H9 (cell line): ENCODE results near the gene ITPR2. TPM values are rescaled to one million over a fixed set of nuclear protein-coding genes. Genes with fewer than 3 reads are reported as not detected.

Experiments
- DNase-seq: peaks from one replicate; pipeline ENCODE4 v3.0.0-alpha.2; 2017
- H2AFZ ChIP-seq: one replicate; pipeline ENCODE4 v1.6.1; 2013; ENCODE audit warnings: mild to moderate bottlenecking, low read length, control low read depth, moderate library complexity
- H2AK5ac ChIP-seq: 2 replicates; pipeline ENCODE4 v1.6.1; 2013; ENCODE audit warnings: low read length, control low read depth, mixed read lengths; ENCODE audit not compliant: insufficient read length
- H2BK120ac ChIP-seq: one replicate; pipeline ENCODE4 v1.6.1; 2013; ENCODE audit warnings: low read depth, mild to moderate bottlenecking, low read length, control low read depth, inconsistent platforms; ENCODE audit not compliant: poor library complexity, severe bottlenecking
- H2BK12ac ChIP-seq: 2 replicates; pipeline ENCODE4 v1.6.1; 2013; ENCODE audit warnings: low read length, control low read depth, mixed read lengths, low read depth; ENCODE audit not compliant: insufficient read length
- H2BK15ac ChIP-seq: 2 replicates; pipeline ENCODE4 v1.6.1; 2013; ENCODE audit warnings: low read depth, low read length, control low read depth
- H2BK20ac ChIP-seq: one replicate; pipeline ENCODE4 v1.6.1; 2013; ENCODE audit warnings: low read depth, mild to moderate bottlenecking, low read length, control low read depth, inconsistent platforms; ENCODE audit not compliant: poor library complexity, severe bottlenecking
- H2BK5ac ChIP-seq: 2 replicates; pipeline ENCODE4 v1.6.1; 2013; ENCODE audit warnings: low read length, control low read depth, mixed read lengths; ENCODE audit not compliant: insufficient read length
- H3K14ac ChIP-seq: 2 replicates; pipeline ENCODE4 v1.6.1; 2013; ENCODE audit warnings: low read length, control low read depth; ENCODE audit not compliant: insufficient read depth
- H3K18ac ChIP-seq: 2 replicates; pipeline ENCODE4 v1.6.1; 2013; ENCODE audit warnings: low read depth, mild to moderate bottlenecking, mixed read lengths, low read length, control low read depth; ENCODE audit not compliant: insufficient read length
- H3K23ac ChIP-seq: 2 replicates; pipeline ENCODE4 v1.6.1; 2013; ENCODE audit warnings: low read length, control low read depth, mixed read lengths, low read depth; ENCODE audit not compliant: insufficient read length
- H3K23me2 ChIP-seq: 2 replicates; pipeline ENCODE4 v1.6.1; 2013; ENCODE audit warnings: low read depth, mild to moderate bottlenecking, mixed read lengths, low read length, control low read depth; ENCODE audit not compliant: insufficient read length, poor library complexity, severe bottlenecking
- H3K27ac ChIP-seq: 2 replicates; pipeline ENCODE4 v1.5.1; 2013; ENCODE audit warnings: low read length, control low read depth, mixed read lengths, low read depth; ENCODE audit not compliant: insufficient read length
- H3K27me3 ChIP-seq: 2 replicates; pipeline ENCODE4 v1.6.1; 2013; ENCODE audit warnings: low read length, control low read depth, inconsistent platforms; ENCODE audit not compliant: insufficient read depth
- H3K4ac ChIP-seq: 2 replicates; pipeline ENCODE4 v1.6.1; 2013; ENCODE audit warnings: low read depth, mild to moderate bottlenecking, control low read depth, inconsistent platforms, low read length, moderate library complexity
- H3K4me1 ChIP-seq: 2 replicates; pipeline ENCODE4 v1.6.1; 2013; ENCODE audit warnings: low read length, control low read depth, inconsistent platforms; ENCODE audit not compliant: insufficient read depth
- H3K4me2 ChIP-seq: 2 replicates; pipeline ENCODE4 v1.6.1; 2013; ENCODE audit warnings: low read length, control low read depth, mixed read lengths; ENCODE audit not compliant: insufficient read length, insufficient read depth
- H3K56ac ChIP-seq: 2 replicates; pipeline ENCODE4 v1.6.1; 2013; ENCODE audit warnings: low read depth, mild to moderate bottlenecking, mixed read lengths, low read length, control low read depth; ENCODE audit not compliant: insufficient read length
- H3K79me1 ChIP-seq: 2 replicates; pipeline ENCODE4 v1.6.1; 2013; ENCODE audit warnings: low read depth, mild to moderate bottlenecking, moderate library complexity, low read length, control low read depth, inconsistent platforms; ENCODE audit not compliant: insufficient read depth, poor library complexity, severe bottlenecking
- H3K79me2 ChIP-seq: 2 replicates; pipeline ENCODE4 v1.6.1; 2013; ENCODE audit warnings: low read length, control low read depth, inconsistent platforms; ENCODE audit not compliant: insufficient read depth
- H3K9ac ChIP-seq: 2 replicates; pipeline ENCODE4 v1.6.1; 2013; ENCODE audit warnings: low read length, control low read depth, mixed read lengths; ENCODE audit not compliant: insufficient read length; ENCODE audit errors: extremely low read depth
- H3K9me3 ChIP-seq: one replicate; pipeline ENCODE4 v1.6.1; 2013; ENCODE audit warnings: low read depth, low read length, inconsistent platforms; ENCODE audit not compliant: control insufficient read depth
- H3T11ph ChIP-seq: one replicate; pipeline ENCODE4 v1.6.1; 2013; ENCODE audit warnings: mild to moderate bottlenecking, low read length, control low read depth, inconsistent platforms
- H4K20me1 ChIP-seq: one replicate; pipeline ENCODE4 v1.6.1; 2013; ENCODE audit not compliant: control insufficient read depth, insufficient read length, insufficient read depth
- H4K5ac ChIP-seq: 2 replicates; pipeline ENCODE4 v1.6.1; 2013; ENCODE audit warnings: low read depth, mild to moderate bottlenecking, mixed read lengths, low read length, control low read depth; ENCODE audit not compliant: insufficient read length
- H4K8ac ChIP-seq: replicated peaks from 2 replicates; pipeline ENCODE4 v1.6.1; 2013; ENCODE audit warnings: low read length, control low read depth, mixed read lengths, low read depth; ENCODE audit not compliant: insufficient read length
- H4K91ac ChIP-seq: 2 replicates; pipeline ENCODE4 v1.6.1; 2013; ENCODE audit warnings: low read depth, mild to moderate bottlenecking, moderate library complexity, mixed read lengths, low read length, control low read depth; ENCODE audit not compliant: insufficient read length
- H3K27ac Mint-ChIP-seq, 3 experiments: 2 replicates in 2 of 3; 3 replicates in 1 of 3; pipeline ENCODE4 v1.8.0; 2020 to 2021; ENCODE audit warnings: mixed read lengths in 3 of 3, mild to moderate bottlenecking in 1 of 3, moderate library complexity in 1 of 3
- H3K27me3 Mint-ChIP-seq: 2 replicates; pipeline ENCODE4 v1.8.0; 2021; ENCODE audit warnings: low read depth, mild to moderate bottlenecking, moderate library complexity, mixed read lengths
- H3K36me3 Mint-ChIP-seq, 3 experiments: 2 replicates in 2 of 3; 3 replicates in 1 of 3; pipeline ENCODE4 v1.8.0; 2020 to 2021; ENCODE audit warnings: low read depth in 3 of 3, mixed read lengths in 3 of 3; ENCODE audit not compliant: insufficient read depth in 1 of 3
- H3K4me1 Mint-ChIP-seq, 2 experiments: 2 replicates each; pipeline ENCODE4 v1.8.0; 2020; ENCODE audit warnings: mixed read lengths in 2 of 2
- H3K4me3 Mint-ChIP-seq, 2 experiments: 2 replicates in 1 of 2; 3 replicates in 1 of 2; pipeline ENCODE4 v1.8.0; 2020 to 2021; ENCODE audit warnings: mild to moderate bottlenecking in 2 of 2, mixed read lengths in 2 of 2, moderate library complexity in 1 of 2
- H3K9me3 Mint-ChIP-seq, 2 experiments: 2 replicates in 1 of 2; 3 replicates in 1 of 2; pipeline ENCODE4 v1.8.0; 2020; ENCODE audit warnings: mild to moderate bottlenecking in 2 of 2, mixed read lengths in 2 of 2, moderate library complexity in 1 of 2
- CTCF ChIP-seq: fragments of 200-600 bp; sonication (generic); conservative IDR thresholded peaks from 3 replicates; pipeline ENCODE4 v1.8.0; 2021; ENCODE audit warnings: antibody characterized with exemption, mild to moderate bottlenecking
- WGBS: extraction: QIAGEN DNeasy Blood & Tissue Kit; methylation state at CpG from one replicate; pipeline ENCODE4 v1.1.7; 2013; ENCODE audit warnings: missing lambda C conversion rate, low lambda C conversion rate, mixed read lengths; ENCODE audit not compliant: insufficient read length; ENCODE audit errors: extremely low coverage; 5-methylcytosine and 5-hydroxymethylcytosine counted together
- total RNA-seq: library from RNA; stranded (reverse); gene quantifications from 2 replicates; pipeline ENCODE4 v1.2.1, GENCODE V29; 2021

The ITPR2 gene
- total RNA-seq, 1 experiment from 2014 or later = 14.8 TPM

GRCh38 chr12:26636710-26637328, 196.2 kb downstream of the ITPR2 start:
- Histone ChIP-seq H3K9me3 (no peaks in the 10 kb centered on the region), H4K8ac (no peak overlapping the region), H3K23me2 (no peaks in the 10 kb centered on the region), H4K91ac (no peak overlapping the region), H2BK15ac (no peak overlapping the region), H2BK12ac (no peak overlapping the region), H3K9ac (no peak overlapping the region), H3K79me1 (no peaks in the 10 kb centered on the region), H2BK5ac (no peak overlapping the region), H3K4ac (no peak overlapping the region), H2BK120ac (no peak overlapping the region), H3K79me2 (no peaks in the 10 kb centered on the region), H3K27ac (no peak overlapping the region), H3K4me1 (peaks cover 9% of the 10 kb centered on the region; the same call in 1 of the 2 replicates), H2BK20ac (no peak overlapping the region), H3K4me2 (no peak overlapping the region), H4K5ac (no peak overlapping the region), H3K23ac (no peak overlapping the region), H3K14ac (no peak overlapping the region), H3T11ph (no peak overlapping the region), H4K20me1 (no peaks in the 10 kb centered on the region), H3K18ac (no peak overlapping the region), H3K56ac (no peak overlapping the region), H2AK5ac (no peak overlapping the region), H2AFZ (no peak overlapping the region), H3K27me3 (no peaks in the 10 kb centered on the region)
- no peaks in the 10 kb centered on the region for H3K27me3 Mint-ChIP-seq
- no peak overlapping the region for H3K4me3 Mint-ChIP-seq
- no peaks in the 10 kb centered on the region; a peak in 1 of 7 replicates for H3K36me3 Mint-ChIP-seq
- WGBS = no CpG with 5 or more reads among the region's 2 CpGs
- no peaks in the 10 kb centered on the region for H3K9me3 Mint-ChIP-seq
- TF ChIP-seq CTCF = no peak
- DNase-seq = no peak
- peaks cover 36 to 43% of the 10 kb centered on the region in 2 experiments for H3K4me1 Mint-ChIP-seq
- H3K27ac Mint-ChIP-seq = no peak overlapping the region; a peak in 1 of 7 replicates
